Ramos (cell line): ENCODE data around the gene IQCF2.
"Not testable (repeated sequence)": the region's sequence is repeated elsewhere in the genome, so short reads cannot be mapped to it uniquely, and the experiment has no call there.

Experiments used
- in situ Hi-C: fragments of 300-500 bp; cut with MboI; formaldehyde crosslinking; loops from one replicate; pipeline ENCODE4 v1.14.3; 2022; ENCODE audit warnings: low sequenced_read_pairs; ENCODE audit not compliant: unreplicated experiment

Gene IQCF2

GRCh38 chr3:51875501-51875900 lies 14.1 kb downstream of the IQCF2 start, which contains the start of gene IQCF5:
Gene IQCF5 (minus strand): TSS chr3:51875601. CDS start chr3:51875531, 70 bp downstream.
- in situ Hi-C loops: no loop called here

GRCh38 chr3:51876186-51876585 lies 14.8 kb downstream of the IQCF2 start:
- in situ Hi-C loops: no loop called here

DNA sequence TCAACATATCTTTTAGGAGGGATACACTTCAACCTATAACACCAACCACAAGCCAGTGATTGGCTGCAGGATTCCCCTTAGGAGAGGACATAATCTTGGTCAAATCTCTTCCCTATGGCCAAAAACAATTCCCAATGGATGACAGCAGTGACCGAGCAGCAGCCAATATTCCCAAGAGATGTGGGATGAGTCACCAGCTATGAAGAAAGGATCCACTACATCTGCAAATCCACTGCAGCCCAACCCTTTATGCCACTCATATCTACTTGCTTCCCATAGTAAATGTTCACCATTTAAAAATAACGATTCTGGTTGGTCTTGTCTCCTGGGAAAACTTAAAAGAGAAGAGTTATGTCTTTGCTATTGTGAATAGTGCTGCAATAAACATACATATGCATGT lies 18.5 kb downstream of the IQCF2 start:
- in situ Hi-C loops: no loop called here

DNA sequence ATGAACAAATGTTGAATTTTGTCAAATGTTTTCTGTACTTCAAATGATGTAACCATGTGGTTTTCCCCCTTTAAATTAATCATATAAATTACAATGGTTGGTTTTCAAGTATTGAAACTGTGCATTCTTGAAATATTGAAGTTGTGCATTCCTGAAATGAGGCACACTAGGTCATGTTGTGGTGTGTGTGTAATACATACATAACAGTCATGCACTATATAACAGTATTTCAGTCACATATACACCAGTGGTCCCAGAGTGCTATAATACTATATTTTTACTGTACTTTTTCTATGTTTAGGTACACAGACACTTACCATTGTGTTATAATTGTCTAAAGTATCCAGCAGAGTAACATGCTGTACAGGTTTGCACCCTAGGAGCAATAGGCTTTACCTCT lies 25.0 kb downstream of the IQCF2 start:
- in situ Hi-C loops: no loop called here

GRCh38 chr3:51887620-51888019 lies 26.2 kb downstream of the IQCF2 start:
- in situ Hi-C loops: no loop called here

DNA sequence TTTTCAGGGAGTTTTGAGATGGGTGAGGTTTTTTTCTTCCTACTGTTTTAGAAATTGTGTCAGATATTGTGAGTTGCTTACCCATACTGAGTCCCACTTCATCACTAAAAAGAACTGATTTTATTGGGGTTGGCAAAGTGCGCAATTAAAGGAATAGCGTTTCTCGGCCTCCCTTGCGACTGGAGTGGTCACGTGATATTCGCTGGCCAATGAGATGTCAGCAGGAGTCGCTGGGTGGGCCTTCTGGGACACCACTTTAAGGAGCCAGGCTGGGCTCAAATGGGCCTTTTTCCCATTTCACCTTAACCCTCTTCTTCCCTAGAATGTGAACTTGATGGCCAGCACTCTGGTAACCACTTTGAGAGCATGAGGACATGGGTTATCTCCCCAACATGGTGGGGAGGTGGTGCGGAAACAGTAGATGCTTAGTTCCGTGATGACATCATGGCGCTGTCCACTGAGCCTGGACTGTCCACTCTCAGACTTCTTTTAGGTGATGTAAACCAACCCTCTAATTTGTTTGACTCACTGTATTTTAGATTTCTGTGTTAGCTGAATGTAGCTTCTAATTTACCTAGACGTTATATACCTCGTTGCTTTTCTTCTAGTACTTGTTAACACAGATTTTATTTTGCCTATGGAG lies 27.2 kb downstream of the IQCF2 start:
- in situ Hi-C loops: no loop called here

DNA sequence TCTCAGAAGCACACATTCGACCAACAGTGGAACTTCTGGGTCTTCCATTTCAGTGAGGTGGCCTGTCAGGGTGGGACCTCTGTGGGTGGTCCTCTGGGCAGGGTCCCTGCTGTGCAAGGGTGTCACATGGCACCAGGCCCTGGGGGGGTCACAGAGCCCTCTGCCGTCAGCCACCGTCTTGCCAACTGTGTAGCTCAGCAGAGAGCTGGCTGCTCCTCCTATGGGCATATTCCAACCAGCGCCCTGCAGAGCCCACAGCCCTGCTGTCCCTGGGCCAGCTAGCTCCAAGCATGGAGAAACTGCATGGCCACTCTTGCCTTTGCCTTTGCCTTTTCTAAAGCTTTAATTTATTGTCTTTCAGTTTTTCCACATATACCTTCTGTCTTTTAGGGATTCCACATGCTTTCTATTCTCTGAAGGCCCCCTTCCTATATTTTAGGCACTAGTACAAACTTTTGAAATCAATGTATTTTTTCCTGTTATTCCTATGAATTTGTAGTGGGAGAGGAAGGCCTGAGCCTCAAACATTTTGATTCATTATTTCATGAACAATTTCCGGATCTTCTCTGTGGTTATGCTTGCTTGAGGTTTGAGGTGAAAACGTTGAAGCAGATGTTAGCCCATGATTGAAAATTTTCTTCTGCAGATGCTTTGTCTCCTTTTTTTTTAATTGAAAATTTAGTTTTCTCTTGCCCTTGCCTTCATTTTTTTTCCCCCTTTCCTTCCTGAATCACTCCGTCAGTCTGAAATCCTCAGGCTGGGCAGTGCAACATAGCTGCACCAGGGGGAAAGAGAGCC lies 30.0 kb downstream of the IQCF2 start:
- in situ Hi-C loops: no loop called here

- in situ Hi-C loops: no loop called here
Measured at GRCh38 chr3:51894391-51894790, 33.0 kb downstream of the IQCF2 start.

DNA sequence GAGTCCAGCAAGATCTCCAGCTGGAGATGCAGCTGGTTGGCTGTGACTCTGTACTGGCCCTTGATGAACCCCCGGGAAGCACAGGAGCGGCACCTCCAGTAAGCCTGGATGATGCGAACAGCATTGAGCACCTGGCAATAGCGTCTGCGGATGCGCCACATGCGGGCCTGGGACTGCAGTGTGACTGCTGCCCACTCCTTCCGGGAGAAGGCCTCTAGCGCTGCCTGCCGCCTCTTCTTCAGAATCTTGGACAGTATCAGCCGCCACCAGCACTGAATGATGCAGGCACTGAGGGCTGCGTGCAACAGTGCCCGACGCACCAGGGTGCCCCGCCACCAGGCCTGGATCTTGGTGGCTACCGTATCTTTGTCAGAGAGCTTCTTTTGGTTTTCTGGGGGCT lies 33.5 kb downstream of the IQCF2 start:
- in situ Hi-C loops: no loop called here

DNA sequence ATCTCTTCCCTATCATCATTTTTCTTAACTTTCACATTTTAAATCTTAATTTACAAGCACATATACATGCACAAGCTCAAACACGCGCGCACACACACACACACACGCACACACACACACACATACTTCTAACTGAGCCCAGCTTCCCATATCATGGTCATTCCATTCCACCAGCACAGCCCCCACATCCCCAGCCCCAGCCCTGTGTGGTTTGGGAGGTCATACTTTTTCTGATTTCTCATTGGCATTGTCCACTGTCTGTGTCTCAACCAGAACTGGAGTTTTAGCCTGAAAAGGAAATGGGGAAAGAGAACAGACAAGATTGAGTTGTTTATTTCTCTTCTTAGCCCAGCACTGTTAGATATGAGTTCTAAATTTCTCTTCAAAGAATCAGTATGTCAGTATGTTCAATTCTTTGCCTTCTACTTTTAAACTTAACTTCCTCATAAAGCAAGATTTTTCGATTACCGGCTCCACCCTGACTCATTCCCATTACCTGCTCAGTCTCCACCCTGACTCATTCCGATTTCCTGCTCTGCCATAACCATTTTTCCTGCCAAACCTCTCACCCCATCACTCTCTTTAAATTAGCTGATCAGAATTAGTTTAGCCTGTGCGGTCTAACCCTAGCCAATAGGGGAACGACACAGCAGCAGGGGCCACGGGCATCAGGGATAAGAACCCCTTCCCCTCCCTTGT lies 35.3 kb downstream of the IQCF2 start:
- in situ Hi-C loops: no loop called here

- in situ Hi-C loops: no loop called here
Measured at GRCh38 chr3:51897391-51897790, 36.0 kb downstream of the IQCF2 start.

DNA sequence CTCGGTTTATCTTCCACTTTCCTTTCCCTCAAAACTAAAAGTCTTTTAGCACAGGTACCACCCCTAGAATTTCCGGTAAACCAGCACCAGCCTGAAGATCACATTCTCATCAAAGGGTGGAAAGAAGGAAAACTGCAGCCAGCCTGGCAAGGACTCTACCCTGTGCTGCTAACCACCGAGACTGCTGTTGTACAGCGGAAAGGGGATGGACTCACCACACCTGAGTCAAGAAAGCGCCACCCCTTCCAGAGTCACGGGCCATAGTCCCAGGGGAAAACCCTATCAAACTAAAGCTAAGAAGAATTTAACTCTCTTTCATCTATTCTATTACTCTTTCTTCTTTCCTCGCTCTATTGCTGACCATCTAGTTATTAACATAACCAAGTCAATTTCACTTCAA lies 38.6 kb downstream of the IQCF2 start:
- in situ Hi-C loops: not testable (repeated sequence)

DNA sequence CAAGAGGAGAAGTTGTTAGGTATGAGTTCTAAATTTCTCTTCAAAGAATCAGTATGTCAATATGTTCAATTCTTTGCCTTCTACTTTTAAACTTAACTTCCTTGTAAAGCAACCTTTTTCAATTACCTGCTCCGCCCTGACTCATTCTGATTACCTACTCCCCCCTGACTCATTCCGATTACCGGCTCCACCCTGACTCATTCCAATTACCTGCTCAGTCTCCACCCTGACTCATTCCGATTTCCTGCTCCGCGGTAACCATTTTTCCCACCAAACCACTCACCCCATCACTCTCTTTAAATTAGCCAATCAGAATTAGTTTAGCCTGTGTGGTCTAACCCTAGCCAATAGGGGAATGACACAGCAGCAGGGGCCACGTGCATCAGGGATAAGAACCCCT lies 40.9 kb downstream of the IQCF2 start:
- in situ Hi-C loops: not testable (repeated sequence)

DNA sequence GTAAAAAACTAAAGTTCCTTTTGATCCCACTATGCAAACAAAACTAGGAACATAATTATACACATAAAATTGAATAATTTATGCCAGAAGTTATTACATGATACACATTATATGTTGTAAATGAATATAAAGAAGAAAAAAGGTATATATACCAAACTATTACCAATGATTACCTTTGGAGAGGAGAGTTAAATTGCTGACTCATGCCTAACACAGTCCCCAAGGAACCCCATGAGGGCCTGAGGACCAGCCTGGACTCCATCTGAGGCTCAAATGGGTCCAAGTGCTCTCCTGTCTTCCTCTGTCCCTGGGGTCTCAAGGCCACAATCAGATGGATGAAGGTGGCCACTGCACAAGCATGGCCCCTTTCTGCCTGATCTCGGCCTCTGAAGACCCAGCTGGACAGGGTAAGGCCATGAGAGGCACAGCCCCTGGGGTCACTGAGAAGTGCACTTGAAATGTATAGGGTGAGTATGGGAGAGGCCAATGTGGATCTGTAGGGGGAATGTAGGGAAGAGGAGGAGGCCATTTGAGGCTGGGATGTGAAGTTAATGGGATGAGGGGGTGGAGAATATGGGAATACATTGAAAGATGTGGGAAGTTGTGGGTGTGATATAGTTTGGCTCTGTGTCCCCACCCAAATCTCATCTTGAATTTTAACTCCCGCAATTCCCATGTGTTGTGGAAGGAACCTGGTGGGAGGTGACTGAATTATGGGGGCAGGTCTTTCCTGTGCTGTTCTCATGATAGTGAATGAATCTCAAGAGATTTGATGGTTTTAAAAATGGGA lies 42.8 kb downstream of the IQCF2 start:
- in situ Hi-C loops: no loop called here

- in situ Hi-C loops: no loop called here
Measured at GRCh38 chr3:51908026-51908425, 46.6 kb downstream of the IQCF2 start.
